ENCODE data around the gene PARVB.

DNA sequence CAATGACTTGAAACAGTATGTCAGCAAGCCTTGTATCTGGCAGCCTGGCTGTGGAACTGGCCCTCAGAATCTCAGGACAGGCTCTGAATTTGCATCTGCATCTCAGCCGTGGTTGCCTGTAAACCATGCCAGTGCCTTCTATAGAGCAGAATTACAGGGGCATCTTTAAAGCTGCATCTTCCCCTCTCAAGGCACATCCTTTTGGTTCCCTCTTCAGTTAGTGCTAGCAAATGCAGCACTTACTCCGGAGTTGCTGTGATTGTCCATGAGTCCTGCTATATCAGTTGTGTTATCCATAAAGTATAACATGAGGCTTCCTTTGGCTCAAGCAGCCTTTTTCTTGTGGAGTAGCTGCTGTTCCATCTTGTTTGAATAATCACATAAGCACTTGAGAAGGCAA, 102.7 kb downstream of the PARVB start:
- TF ChIP-seq, protein P1, sequence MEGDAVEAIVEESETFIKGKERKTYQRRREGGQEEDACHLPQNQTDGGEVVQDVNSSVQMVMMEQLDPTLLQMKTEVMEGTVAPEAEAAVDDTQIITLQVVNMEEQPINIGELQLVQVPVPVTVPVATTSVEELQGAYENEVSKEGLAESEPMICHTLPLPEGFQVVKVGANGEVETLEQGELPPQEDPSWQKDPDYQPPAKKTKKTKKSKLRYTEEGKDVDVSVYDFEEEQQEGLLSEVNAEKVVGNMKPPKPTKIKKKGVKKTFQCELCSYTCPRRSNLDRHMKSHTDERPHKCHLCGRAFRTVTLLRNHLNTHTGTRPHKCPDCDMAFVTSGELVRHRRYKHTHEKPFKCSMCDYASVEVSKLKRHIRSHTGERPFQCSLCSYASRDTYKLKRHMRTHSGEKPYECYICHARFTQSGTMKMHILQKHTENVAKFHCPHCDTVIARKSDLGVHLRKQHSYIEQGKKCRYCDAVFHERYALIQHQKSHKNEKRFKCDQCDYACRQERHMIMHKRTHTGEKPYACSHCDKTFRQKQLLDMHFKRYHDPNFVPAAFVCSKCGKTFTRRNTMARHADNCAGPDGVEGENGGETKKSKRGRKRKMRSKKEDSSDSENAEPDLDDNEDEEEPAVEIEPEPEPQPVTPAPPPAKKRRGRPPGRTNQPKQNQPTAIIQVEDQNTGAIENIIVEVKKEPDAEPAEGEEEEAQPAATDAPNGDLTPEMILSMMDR (IDR thresholded peaks at IDR 0.05; ENCODE audit: low read length), result no peak
- TF ChIP-seq EZH2 (IDR thresholded peaks at IDR 0.05; ENCODE audit: borderline replicate concordance, low read length), result no peak

Data from OCI-LY1 (cell line).